ENCODE measurements around the gene VCX2.
"Not testable (repeated sequence)": the region's sequence is repeated elsewhere in the genome, so short reads cannot be mapped to it uniquely, and the experiment has no call there.

Gene VCX2

GRCh38 chrX:8144925-8145324 lies 26.1 kb downstream of the VCX2 start:
- ATAC-seq (ENCODE audit: low read depth) (no peak), DNase-seq (ENCODE audit: low spot score in 2 of 2) (no peak)
- H3K27ac Mint-ChIP-seq = no peak overlapping the region
- no peaks in the 10 kb centered on the region for H3K36me3 Mint-ChIP-seq
- no peaks in the 10 kb centered on the region for H3K27me3 Mint-ChIP-seq
- H3K9me3 Mint-ChIP-seq = no peaks in the 10 kb centered on the region
- H3K4me3 Mint-ChIP-seq = no peak overlapping the region
- H3K4me1 Mint-ChIP-seq = no peaks in the 10 kb centered on the region

- no peaks in the 10 kb centered on the region for H3K36me3 Mint-ChIP-seq
- ATAC-seq (ENCODE audit: low read depth) = no peak
- H3K27me3 Mint-ChIP-seq = no peaks in the 10 kb centered on the region
- H3K27ac Mint-ChIP-seq = no peak overlapping the region
- H3K4me1 Mint-ChIP-seq = no peaks in the 10 kb centered on the region
- H3K4me3 Mint-ChIP-seq = no peak overlapping the region
- no peak for DNase-seq (ENCODE audit: low spot score in 2 of 2)
- H3K9me3 Mint-ChIP-seq = no peaks in the 10 kb centered on the region
Measured at GRCh38 chrX:8141896-8142295, 29.2 kb downstream of the VCX2 start.

- Mint-ChIP-seq H3K27ac (no peak overlapping the region), H3K36me3 (no peaks in the 10 kb centered on the region), H3K9me3 (no peaks in the 10 kb centered on the region), H3K4me3 (no peak overlapping the region), H3K4me1 (no peaks in the 10 kb centered on the region), H3K27me3 (no peaks in the 10 kb centered on the region)
- ATAC-seq (ENCODE audit: low read depth) (no peak), DNase-seq (ENCODE audit: low spot score in 2 of 2) (no peak)
Measured at GRCh38 chrX:8140986-8141744, 29.9 kb downstream of the VCX2 start.

- no peaks in the 10 kb centered on the region for H3K36me3 Mint-ChIP-seq
- H3K4me1 Mint-ChIP-seq = no peaks in the 10 kb centered on the region
- DNase-seq (ENCODE audit: low spot score in 2 of 2) (no peak), ATAC-seq (ENCODE audit: low read depth) (no peak)
- peaks cover 1% of the 10 kb centered on the region for H3K9me3 Mint-ChIP-seq
- H3K4me3 Mint-ChIP-seq = no peak overlapping the region
- no peak overlapping the region for H3K27ac Mint-ChIP-seq
- H3K27me3 Mint-ChIP-seq = no peaks in the 10 kb centered on the region
Measured at GRCh38 chrX:8139716-8140115, 31.4 kb downstream of the VCX2 start.

GRCh38 chrX:8138252-8138651 lies 32.8 kb downstream of the VCX2 start:
- H3K36me3 Mint-ChIP-seq = no peaks in the 10 kb centered on the region
- no peak for DNase-seq (ENCODE audit: low spot score in 2 of 2)
- peaks cover 6% of the 10 kb centered on the region for H3K9me3 Mint-ChIP-seq
- H3K4me3 Mint-ChIP-seq = no peak overlapping the region
- no peak for ATAC-seq (ENCODE audit: low read depth)
- no peaks in the 10 kb centered on the region for H3K27me3 Mint-ChIP-seq
- no peak overlapping the region for H3K27ac Mint-ChIP-seq
- H3K4me1 Mint-ChIP-seq = no peaks in the 10 kb centered on the region

GRCh38 chrX:8126648-8127047 lies 44.4 kb downstream of the VCX2 start:
- no peak overlapping the region for H3K4me3 Mint-ChIP-seq

GRCh38 chrX:8126092-8126491 lies 45.0 kb downstream of the VCX2 start:
- H3K4me3 Mint-ChIP-seq = no peak overlapping the region
- H3K9me3 Mint-ChIP-seq = no peaks in the 10 kb centered on the region
- DNase-seq (ENCODE audit: low spot score in 2 of 2) (no peak), ATAC-seq (ENCODE audit: low read depth) (no peak)
- H3K27me3 Mint-ChIP-seq = no peaks in the 10 kb centered on the region
- H3K36me3 Mint-ChIP-seq = no peaks in the 10 kb centered on the region
- H3K4me1 Mint-ChIP-seq = no peaks in the 10 kb centered on the region
- H3K27ac Mint-ChIP-seq = no peak overlapping the region

More at GRCh38 chrX:8126648-8127047, 44.4 kb downstream of the VCX2 start:
- H3K9me3 Mint-ChIP-seq = no peaks in the 10 kb centered on the region
- no peak for ATAC-seq (ENCODE audit: low read depth)
- H3K36me3 Mint-ChIP-seq = no peaks in the 10 kb centered on the region
- no peak for DNase-seq (ENCODE audit: low spot score in 2 of 2)
- H3K27ac Mint-ChIP-seq = no peak overlapping the region
- no peaks in the 10 kb centered on the region for H3K4me1 Mint-ChIP-seq
- no peaks in the 10 kb centered on the region for H3K27me3 Mint-ChIP-seq

GRCh38 chrX:8125566-8125965 lies 45.5 kb downstream of the VCX2 start:
- H3K4me1 Mint-ChIP-seq = no peaks in the 10 kb centered on the region
- H3K27me3 Mint-ChIP-seq = no peaks in the 10 kb centered on the region
- H3K4me3 Mint-ChIP-seq = no peak overlapping the region
- H3K9me3 Mint-ChIP-seq = no peaks in the 10 kb centered on the region
- no peak overlapping the region for H3K27ac Mint-ChIP-seq
- no peak for ATAC-seq (ENCODE audit: low read depth)
- no peaks in the 10 kb centered on the region for H3K36me3 Mint-ChIP-seq
- no peak for DNase-seq (ENCODE audit: low spot score in 2 of 2)

GRCh38 chrX:8122538-8122937 lies 48.5 kb downstream of the VCX2 start:
- ATAC-seq (ENCODE audit: low read depth) (no peak), DNase-seq (ENCODE audit: low spot score in 2 of 2) (no peak)
- Mint-ChIP-seq H3K4me3 (no peak overlapping the region), H3K9me3 (no peaks in the 10 kb centered on the region), H3K27ac (no peak overlapping the region), H3K4me1 (no peaks in the 10 kb centered on the region), H3K27me3 (no peaks in the 10 kb centered on the region), H3K36me3 (no peaks in the 10 kb centered on the region)

- not testable (repeated sequence) for H3K27ac Mint-ChIP-seq; ATAC-seq (ENCODE audit: low read depth); H3K4me3 Mint-ChIP-seq; H3K4me1 Mint-ChIP-seq; H3K36me3 Mint-ChIP-seq; H3K27me3 Mint-ChIP-seq; H3K9me3 Mint-ChIP-seq; DNase-seq (ENCODE audit: low spot score in 2 of 2)
Measured at GRCh38 chrX:8121391-8121790, 49.7 kb downstream of the VCX2 start.

Measured in memory B cell (primary cell).